Astrocyte of the spinal cord (primary cell): ENCODE data around the gene SORBS2.

Experiments
- DNase-seq: peaks from one replicate; pipeline ENCODE4 v3.0.0; 2011; ENCODE audit warnings: low read depth, low spot score
- H3K4me3 ChIP-seq: 2 replicates; pipeline ENCODE4 v1.5.1; 2011; ENCODE audit warnings: low read depth, mild to moderate bottlenecking, low read length, moderate library complexity
- in situ Hi-C: cut with HindIII; loops from 2 replicates; pipeline ENCODE4 v1.10.0; 2017; ENCODE audit warnings: low sequenced_read_pairs
- TF ChIP-seq, protein P1 (sequence below): IDR thresholded peaks from 2 replicates; pipeline ENCODE4 v1.5.1; 2012; ENCODE audit warnings: low read depth, mild to moderate bottlenecking, low read length, inconsistent platforms

The SORBS2 gene

DNA sequence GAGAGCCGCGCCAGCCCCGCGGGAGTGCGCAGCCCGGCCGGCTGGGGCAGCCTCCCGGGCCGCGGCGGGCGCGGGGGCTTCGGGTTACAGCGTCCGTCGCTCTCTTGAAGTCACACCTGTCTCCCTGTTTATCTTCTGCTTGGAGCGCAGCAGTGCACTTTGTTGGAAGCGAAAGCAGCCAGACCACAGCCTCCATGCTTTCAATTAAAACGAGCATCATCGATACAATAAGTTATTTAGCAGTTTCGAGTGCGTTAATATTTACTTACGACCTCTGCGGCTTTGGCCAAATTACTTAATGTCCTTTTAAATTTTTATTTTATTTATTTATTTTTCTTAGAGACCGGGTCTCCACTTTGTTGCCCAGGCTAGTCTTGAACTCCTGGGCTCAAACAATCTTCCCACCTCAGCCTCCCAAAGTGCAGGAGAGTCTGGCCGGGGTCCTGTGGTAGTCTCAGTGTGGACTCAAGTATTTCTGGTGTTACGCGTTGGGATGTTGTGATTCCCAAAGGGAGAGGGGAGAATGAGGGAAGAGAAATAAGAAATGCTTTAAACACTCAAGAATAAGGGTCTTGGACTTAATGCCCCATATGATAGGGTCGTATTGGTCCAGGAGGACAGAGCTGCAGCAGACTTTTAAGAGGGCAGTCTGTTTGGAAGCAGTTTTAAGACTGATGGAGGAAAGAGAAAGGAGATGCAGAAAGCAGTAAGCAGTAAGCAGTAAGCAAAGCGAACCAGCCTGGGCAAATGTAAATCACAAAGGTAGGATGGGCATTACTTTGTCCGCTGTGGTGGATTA, 276.2 kb downstream of the SORBS2 start:
- in situ Hi-C loops = no loop called here
- peak overlapping the region; percentile 64 for H3K4me3 ChIP-seq
- TF ChIP-seq, protein P1, sequence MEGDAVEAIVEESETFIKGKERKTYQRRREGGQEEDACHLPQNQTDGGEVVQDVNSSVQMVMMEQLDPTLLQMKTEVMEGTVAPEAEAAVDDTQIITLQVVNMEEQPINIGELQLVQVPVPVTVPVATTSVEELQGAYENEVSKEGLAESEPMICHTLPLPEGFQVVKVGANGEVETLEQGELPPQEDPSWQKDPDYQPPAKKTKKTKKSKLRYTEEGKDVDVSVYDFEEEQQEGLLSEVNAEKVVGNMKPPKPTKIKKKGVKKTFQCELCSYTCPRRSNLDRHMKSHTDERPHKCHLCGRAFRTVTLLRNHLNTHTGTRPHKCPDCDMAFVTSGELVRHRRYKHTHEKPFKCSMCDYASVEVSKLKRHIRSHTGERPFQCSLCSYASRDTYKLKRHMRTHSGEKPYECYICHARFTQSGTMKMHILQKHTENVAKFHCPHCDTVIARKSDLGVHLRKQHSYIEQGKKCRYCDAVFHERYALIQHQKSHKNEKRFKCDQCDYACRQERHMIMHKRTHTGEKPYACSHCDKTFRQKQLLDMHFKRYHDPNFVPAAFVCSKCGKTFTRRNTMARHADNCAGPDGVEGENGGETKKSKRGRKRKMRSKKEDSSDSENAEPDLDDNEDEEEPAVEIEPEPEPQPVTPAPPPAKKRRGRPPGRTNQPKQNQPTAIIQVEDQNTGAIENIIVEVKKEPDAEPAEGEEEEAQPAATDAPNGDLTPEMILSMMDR = no peak
- DNase-seq = no peak
